HEK293 (cell line): ENCODE measurements around the gene BORCS6.

ENCODE experiments used
- BCL11B ChIP-seq: fragments of 450-650 bp; formaldehyde crosslinking; IDR thresholded peaks from 2 replicates; pipeline ENCODE4 v1.5.1; 2016; ENCODE audit warnings: low read depth, missing biosample characterization, missing genetic modification characterization
- EGR2 ChIP-seq: fragments of 450-650 bp; formaldehyde crosslinking; IDR thresholded peaks from 2 replicates; pipeline ENCODE4 v1.5.1; 2016; ENCODE audit warnings: low read depth, missing biosample characterization, missing genetic modification characterization
- IKZF3 ChIP-seq: fragments of 450-650 bp; IDR thresholded peaks from 2 replicates; pipeline ENCODE4 v1.5.0; 2018; ENCODE audit warnings: missing biosample characterization, mild to moderate bottlenecking, missing genetic modification characterization, moderate library complexity
- KLF10 ChIP-seq: fragments of 450-650 bp; IDR thresholded peaks from 2 replicates; pipeline ENCODE4 v1.5.1; 2018; ENCODE audit warnings: missing biosample characterization, mild to moderate bottlenecking, missing genetic modification characterization
- KLF7 ChIP-seq: fragments of 450-650 bp; formaldehyde crosslinking; IDR thresholded peaks from 2 replicates; pipeline ENCODE4 v1.5.1; 2016; ENCODE audit warnings: missing biosample characterization, missing genetic modification characterization, borderline replicate concordance
- REPIN1 ChIP-seq: fragments of 450-650 bp; formaldehyde crosslinking; IDR thresholded peaks from 2 replicates; pipeline ENCODE4 v1.5.1; 2017; ENCODE audit warnings: missing biosample characterization, missing genetic modification characterization, low read depth
- SCRT2 ChIP-seq: fragments of 450-650 bp; formaldehyde crosslinking; IDR thresholded peaks from 2 replicates; pipeline ENCODE4 v1.5.1; 2016; ENCODE audit warnings: missing biosample characterization, missing genetic modification characterization
- ZBTB17 ChIP-seq: fragments of 450-650 bp; formaldehyde crosslinking; IDR thresholded peaks from 2 replicates; pipeline ENCODE4 v1.5.1; 2016; ENCODE audit warnings: missing biosample characterization, missing genetic modification characterization
- ZFP41 ChIP-seq: fragments of 450-650 bp; formaldehyde crosslinking; IDR thresholded peaks from 2 replicates; pipeline ENCODE4 v1.5.1; 2016; ENCODE audit warnings: missing biosample characterization, missing genetic modification characterization, borderline replicate concordance
- ZNF16 ChIP-seq: fragments of 450-650 bp; formaldehyde crosslinking; IDR thresholded peaks from 2 replicates; pipeline ENCODE4 v1.5.1; 2016; ENCODE audit warnings: low read depth, missing biosample characterization, missing genetic modification characterization
- ZNF223 ChIP-seq: fragments of 450-650 bp; formaldehyde crosslinking; IDR thresholded peaks from 2 replicates; pipeline ENCODE4 v1.5.1; 2016; ENCODE audit warnings: missing biosample characterization, missing genetic modification characterization
- ZNF302 ChIP-seq: fragments of 450-650 bp; formaldehyde crosslinking; IDR thresholded peaks from 2 replicates; pipeline ENCODE4 v1.5.1; 2016; ENCODE audit warnings: missing biosample characterization, missing genetic modification characterization, low read depth
- ZNF311 ChIP-seq: fragments of 450-650 bp; formaldehyde crosslinking; IDR thresholded peaks from 2 replicates; pipeline ENCODE4 v1.5.1; 2017; ENCODE audit warnings: missing biosample characterization, missing genetic modification characterization, borderline replicate concordance
- ZNF394 ChIP-seq: fragments of 450-650 bp; formaldehyde crosslinking; IDR thresholded peaks from 2 replicates; pipeline ENCODE4 v1.5.1; 2016; ENCODE audit warnings: missing biosample characterization, missing genetic modification characterization, mild to moderate bottlenecking, moderate library complexity, borderline replicate concordance
- ZNF48 ChIP-seq: fragments of 450-650 bp; formaldehyde crosslinking; IDR thresholded peaks from 2 replicates; pipeline ENCODE4 v1.5.1; 2016; ENCODE audit warnings: missing biosample characterization, missing genetic modification characterization
- ZNF514 ChIP-seq: fragments of 450-650 bp; formaldehyde crosslinking; IDR thresholded peaks from 2 replicates; pipeline ENCODE4 v1.5.1; 2016; ENCODE audit warnings: missing biosample characterization, missing genetic modification characterization
- ZNF561 ChIP-seq: fragments of 450-650 bp; IDR thresholded peaks from 2 replicates; pipeline ENCODE4 v1.5.1; 2018; ENCODE audit warnings: missing biosample characterization, missing genetic modification characterization, borderline replicate concordance
- ZNF600 ChIP-seq: fragments of 450-650 bp; formaldehyde crosslinking; IDR thresholded peaks from 2 replicates; pipeline ENCODE4 v1.5.1; 2016; ENCODE audit warnings: missing biosample characterization, missing genetic modification characterization
- ZNF791 ChIP-seq: fragments of 450-650 bp; formaldehyde crosslinking; IDR thresholded peaks from 2 replicates; pipeline ENCODE4 v1.5.1; 2016; ENCODE audit warnings: missing biosample characterization, missing genetic modification characterization
- ZNF830 ChIP-seq: fragments of 450-650 bp; IDR thresholded peaks from 2 replicates; pipeline ENCODE4 v1.5.0; 2018; ENCODE audit warnings: missing biosample characterization, missing genetic modification characterization, low read depth, mild to moderate bottlenecking, moderate library complexity
- ZNF843 ChIP-seq: fragments of 450-650 bp; formaldehyde crosslinking; IDR thresholded peaks from 2 replicates; pipeline ENCODE4 v1.5.1; 2016; ENCODE audit warnings: missing biosample characterization, missing genetic modification characterization
- TF ChIP-seq, protein P1 (sequence below): fragments of 450-650 bp; formaldehyde crosslinking; IDR thresholded peaks from 2 replicates; pipeline ENCODE4 v1.5.1; 2016; ENCODE audit warnings: missing biosample characterization, missing genetic modification characterization
- TF ChIP-seq, protein P2 (sequence below): fragments of 450-650 bp; formaldehyde crosslinking; IDR thresholded peaks from 2 replicates; pipeline ENCODE4 v1.5.1; 2016; ENCODE audit warnings: missing biosample characterization, missing genetic modification characterization
- TF ChIP-seq, protein P3 (sequence below): fragments of 450-650 bp; formaldehyde crosslinking; IDR thresholded peaks from 2 replicates; pipeline ENCODE4 v1.5.1; 2017; ENCODE audit warnings: missing biosample characterization, missing genetic modification characterization
- TF ChIP-seq, protein P4 (sequence below): fragments of 450-650 bp; formaldehyde crosslinking; IDR thresholded peaks from 2 replicates; pipeline ENCODE4 v1.5.1; 2017; ENCODE audit warnings: missing biosample characterization, missing genetic modification characterization
- TF ChIP-seq, protein P5 (sequence below): fragments of 450-650 bp; formaldehyde crosslinking; IDR thresholded peaks from 2 replicates; pipeline ENCODE4 v1.5.1; 2016; ENCODE audit warnings: missing biosample characterization, missing genetic modification characterization
- TF ChIP-seq, protein P6 (sequence below): fragments of 450-650 bp; formaldehyde crosslinking; IDR thresholded peaks from 2 replicates; pipeline ENCODE4 v1.5.1; 2016; ENCODE audit warnings: missing biosample characterization, missing genetic modification characterization
- TF ChIP-seq, protein P7 (sequence below): fragments of 450-650 bp; formaldehyde crosslinking; IDR thresholded peaks from 2 replicates; pipeline ENCODE4 v1.5.1; 2016; ENCODE audit warnings: missing biosample characterization, missing genetic modification characterization

The BORCS6 gene

DNA sequence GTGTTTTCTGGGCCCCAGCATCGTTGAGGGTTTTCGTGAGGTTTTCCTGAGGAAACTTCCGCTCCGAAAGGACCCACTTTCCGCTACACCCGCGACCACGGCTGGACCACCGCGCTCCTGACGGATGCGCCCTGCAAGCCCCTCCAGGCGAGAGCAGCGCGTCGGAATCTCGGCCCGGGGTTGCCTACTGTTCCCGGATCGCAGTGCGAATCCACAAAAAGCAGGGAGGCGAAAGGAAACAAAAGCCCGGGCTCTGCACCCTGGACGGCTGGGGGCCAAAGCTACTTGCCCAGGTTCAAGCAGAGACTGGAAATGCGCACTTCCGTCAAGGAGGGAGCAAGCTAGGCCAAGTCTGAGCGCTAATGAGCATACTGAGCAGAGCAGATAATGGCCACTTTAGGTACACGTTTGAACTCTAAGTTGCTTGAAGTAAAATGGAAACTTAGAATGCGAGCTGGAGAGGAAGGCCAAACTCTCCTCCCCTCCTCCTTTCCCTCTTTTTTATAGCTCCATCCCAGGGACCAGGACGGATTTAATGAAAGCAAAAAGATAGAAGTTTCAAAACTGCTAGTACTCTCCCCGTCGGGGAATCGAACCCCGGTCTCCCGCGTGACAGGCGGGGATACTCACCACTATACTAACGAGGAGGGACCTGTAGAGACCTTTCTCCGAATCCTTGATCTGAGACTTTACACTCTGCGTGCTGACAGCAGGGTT is 31.8 kb upstream of the BORCS6 start (continued):
- TF ChIP-seq, protein P1, sequence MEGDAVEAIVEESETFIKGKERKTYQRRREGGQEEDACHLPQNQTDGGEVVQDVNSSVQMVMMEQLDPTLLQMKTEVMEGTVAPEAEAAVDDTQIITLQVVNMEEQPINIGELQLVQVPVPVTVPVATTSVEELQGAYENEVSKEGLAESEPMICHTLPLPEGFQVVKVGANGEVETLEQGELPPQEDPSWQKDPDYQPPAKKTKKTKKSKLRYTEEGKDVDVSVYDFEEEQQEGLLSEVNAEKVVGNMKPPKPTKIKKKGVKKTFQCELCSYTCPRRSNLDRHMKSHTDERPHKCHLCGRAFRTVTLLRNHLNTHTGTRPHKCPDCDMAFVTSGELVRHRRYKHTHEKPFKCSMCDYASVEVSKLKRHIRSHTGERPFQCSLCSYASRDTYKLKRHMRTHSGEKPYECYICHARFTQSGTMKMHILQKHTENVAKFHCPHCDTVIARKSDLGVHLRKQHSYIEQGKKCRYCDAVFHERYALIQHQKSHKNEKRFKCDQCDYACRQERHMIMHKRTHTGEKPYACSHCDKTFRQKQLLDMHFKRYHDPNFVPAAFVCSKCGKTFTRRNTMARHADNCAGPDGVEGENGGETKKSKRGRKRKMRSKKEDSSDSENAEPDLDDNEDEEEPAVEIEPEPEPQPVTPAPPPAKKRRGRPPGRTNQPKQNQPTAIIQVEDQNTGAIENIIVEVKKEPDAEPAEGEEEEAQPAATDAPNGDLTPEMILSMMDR (tag by site-specific recombination), result peak; percentile 24; the same call in 1 of the 2 replicates
- TF ChIP-seq ZBTB17 (tag by site-specific recombination) (no peak), SCRT2 (tag by site-specific recombination) (peak; percentile 95), ZNF223 (no peak), IKZF3 (tag by site-specific recombination) (peak; percentile 71), ZNF311 (tag by site-specific recombination) (no peak), KLF7 (tag by site-specific recombination) (no peak), REPIN1 (no peak), EGR2 (tag by site-specific recombination) (0 out of 2 replicates have a peak, but pooled peaks have one; percentile 7), ZNF16 (tag by site-specific recombination) (no peak), ZFP41 (tag by site-specific recombination) (no peak), ZNF791 (tag by site-specific recombination) (no peak), ZNF514 (tag by site-specific recombination) (no peak), ZNF600 (tag by site-specific recombination) (peak; percentile 52; the same call in 1 of the 2 replicates), KLF10 (peak; percentile 38), ZNF302 (tag by site-specific recombination) (no peak), ZNF48 (tag by site-specific recombination) (no peak), ZNF394 (tag by site-specific recombination) (no peak; the same call in 1 of the 2 replicates), ZNF830 (tag by site-specific recombination) (no peak), ZNF843 (tag by site-specific recombination) (no peak; the same call in 1 of the 2 replicates), ZNF561 (tag by site-specific recombination) (peak; percentile 20), BCL11B (tag by site-specific recombination) (no peak)
- TF ChIP-seq, protein P2, sequence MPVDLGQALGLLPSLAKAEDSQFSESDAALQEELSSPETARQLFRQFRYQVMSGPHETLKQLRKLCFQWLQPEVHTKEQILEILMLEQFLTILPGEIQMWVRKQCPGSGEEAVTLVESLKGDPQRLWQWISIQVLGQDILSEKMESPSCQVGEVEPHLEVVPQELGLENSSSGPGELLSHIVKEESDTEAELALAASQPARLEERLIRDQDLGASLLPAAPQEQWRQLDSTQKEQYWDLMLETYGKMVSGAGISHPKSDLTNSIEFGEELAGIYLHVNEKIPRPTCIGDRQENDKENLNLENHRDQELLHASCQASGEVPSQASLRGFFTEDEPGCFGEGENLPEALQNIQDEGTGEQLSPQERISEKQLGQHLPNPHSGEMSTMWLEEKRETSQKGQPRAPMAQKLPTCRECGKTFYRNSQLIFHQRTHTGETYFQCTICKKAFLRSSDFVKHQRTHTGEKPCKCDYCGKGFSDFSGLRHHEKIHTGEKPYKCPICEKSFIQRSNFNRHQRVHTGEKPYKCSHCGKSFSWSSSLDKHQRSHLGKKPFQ (tag by site-specific recombination), result no peak
- TF ChIP-seq, protein P3, sequence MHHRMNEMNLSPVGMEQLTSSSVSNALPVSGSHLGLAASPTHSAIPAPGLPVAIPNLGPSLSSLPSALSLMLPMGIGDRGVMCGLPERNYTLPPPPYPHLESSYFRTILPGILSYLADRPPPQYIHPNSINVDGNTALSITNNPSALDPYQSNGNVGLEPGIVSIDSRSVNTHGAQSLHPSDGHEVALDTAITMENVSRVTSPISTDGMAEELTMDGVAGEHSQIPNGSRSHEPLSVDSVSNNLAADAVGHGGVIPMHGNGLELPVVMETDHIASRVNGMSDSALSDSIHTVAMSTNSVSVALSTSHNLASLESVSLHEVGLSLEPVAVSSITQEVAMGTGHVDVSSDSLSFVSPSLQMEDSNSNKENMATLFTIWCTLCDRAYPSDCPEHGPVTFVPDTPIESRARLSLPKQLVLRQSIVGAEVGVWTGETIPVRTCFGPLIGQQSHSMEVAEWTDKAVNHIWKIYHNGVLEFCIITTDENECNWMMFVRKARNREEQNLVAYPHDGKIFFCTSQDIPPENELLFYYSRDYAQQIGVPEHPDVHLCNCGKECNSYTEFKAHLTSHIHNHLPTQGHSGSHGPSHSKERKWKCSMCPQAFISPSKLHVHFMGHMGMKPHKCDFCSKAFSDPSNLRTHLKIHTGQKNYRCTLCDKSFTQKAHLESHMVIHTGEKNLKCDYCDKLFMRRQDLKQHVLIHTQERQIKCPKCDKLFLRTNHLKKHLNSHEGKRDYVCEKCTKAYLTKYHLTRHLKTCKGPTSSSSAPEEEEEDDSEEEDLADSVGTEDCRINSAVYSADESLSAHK (tag by site-specific recombination), result peak; percentile 59
- TF ChIP-seq, protein P4, sequence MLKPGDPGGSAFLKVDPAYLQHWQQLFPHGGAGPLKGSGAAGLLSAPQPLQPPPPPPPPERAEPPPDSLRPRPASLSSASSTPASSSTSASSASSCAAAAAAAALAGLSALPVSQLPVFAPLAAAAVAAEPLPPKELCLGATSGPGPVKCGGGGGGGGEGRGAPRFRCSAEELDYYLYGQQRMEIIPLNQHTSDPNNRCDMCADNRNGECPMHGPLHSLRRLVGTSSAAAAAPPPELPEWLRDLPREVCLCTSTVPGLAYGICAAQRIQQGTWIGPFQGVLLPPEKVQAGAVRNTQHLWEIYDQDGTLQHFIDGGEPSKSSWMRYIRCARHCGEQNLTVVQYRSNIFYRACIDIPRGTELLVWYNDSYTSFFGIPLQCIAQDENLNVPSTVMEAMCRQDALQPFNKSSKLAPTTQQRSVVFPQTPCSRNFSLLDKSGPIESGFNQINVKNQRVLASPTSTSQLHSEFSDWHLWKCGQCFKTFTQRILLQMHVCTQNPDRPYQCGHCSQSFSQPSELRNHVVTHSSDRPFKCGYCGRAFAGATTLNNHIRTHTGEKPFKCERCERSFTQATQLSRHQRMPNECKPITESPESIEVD (tag by site-specific recombination), result peak; percentile 34; the same call in 1 of the 2 replicates
- TF ChIP-seq, protein P5, sequence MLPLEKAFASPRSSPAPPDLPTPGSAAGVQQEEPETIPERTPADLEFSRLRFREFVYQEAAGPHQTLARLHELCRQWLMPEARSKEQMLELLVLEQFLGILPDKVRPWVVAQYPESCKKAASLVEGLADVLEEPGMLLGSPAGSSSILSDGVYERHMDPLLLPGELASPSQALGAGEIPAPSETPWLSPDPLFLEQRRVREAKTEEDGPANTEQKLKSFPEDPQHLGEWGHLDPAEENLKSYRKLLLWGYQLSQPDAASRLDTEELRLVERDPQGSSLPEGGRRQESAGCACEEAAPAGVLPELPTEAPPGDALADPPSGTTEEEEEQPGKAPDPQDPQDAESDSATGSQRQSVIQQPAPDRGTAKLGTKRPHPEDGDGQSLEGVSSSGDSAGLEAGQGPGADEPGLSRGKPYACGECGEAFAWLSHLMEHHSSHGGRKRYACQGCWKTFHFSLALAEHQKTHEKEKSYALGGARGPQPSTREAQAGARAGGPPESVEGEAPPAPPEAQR (tag by site-specific recombination), result no peak
- TF ChIP-seq, protein P6, sequence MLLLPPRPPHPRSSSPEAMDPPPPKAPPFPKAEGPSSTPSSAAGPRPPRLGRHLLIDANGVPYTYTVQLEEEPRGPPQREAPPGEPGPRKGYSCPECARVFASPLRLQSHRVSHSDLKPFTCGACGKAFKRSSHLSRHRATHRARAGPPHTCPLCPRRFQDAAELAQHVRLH (tag by site-specific recombination), result peak; percentile 55
- TF ChIP-seq, protein P7, sequence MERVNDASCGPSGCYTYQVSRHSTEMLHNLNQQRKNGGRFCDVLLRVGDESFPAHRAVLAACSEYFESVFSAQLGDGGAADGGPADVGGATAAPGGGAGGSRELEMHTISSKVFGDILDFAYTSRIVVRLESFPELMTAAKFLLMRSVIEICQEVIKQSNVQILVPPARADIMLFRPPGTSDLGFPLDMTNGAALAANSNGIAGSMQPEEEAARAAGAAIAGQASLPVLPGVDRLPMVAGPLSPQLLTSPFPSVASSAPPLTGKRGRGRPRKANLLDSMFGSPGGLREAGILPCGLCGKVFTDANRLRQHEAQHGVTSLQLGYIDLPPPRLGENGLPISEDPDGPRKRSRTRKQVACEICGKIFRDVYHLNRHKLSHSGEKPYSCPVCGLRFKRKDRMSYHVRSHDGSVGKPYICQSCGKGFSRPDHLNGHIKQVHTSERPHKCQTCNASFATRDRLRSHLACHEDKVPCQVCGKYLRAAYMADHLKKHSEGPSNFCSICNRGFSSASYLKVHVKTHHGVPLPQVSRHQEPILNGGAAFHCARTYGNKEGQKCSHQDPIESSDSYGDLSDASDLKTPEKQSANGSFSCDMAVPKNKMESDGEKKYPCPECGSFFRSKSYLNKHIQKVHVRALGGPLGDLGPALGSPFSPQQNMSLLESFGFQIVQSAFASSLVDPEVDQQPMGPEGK (tag by site-specific recombination), result peak; percentile 82
